ENCODE measurements around the gene NADSYN1.

- TF ChIP-seq, protein P1, sequence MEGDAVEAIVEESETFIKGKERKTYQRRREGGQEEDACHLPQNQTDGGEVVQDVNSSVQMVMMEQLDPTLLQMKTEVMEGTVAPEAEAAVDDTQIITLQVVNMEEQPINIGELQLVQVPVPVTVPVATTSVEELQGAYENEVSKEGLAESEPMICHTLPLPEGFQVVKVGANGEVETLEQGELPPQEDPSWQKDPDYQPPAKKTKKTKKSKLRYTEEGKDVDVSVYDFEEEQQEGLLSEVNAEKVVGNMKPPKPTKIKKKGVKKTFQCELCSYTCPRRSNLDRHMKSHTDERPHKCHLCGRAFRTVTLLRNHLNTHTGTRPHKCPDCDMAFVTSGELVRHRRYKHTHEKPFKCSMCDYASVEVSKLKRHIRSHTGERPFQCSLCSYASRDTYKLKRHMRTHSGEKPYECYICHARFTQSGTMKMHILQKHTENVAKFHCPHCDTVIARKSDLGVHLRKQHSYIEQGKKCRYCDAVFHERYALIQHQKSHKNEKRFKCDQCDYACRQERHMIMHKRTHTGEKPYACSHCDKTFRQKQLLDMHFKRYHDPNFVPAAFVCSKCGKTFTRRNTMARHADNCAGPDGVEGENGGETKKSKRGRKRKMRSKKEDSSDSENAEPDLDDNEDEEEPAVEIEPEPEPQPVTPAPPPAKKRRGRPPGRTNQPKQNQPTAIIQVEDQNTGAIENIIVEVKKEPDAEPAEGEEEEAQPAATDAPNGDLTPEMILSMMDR (conservative IDR thresholded peaks at IDR 0.05 in 1 of 2, IDR thresholded peaks at IDR 0.05 in 1 of 2; ENCODE audit: extremely low read depth in 1 of 2, insufficient read depth in 1 of 2, low read depth in 1 of 2, low read length in 2 of 2), result no peak
- no peak for TF ChIP-seq EZH2 (IDR thresholded peaks at IDR 0.05; ENCODE audit: borderline replicate concordance, low read length)
Measured at GRCh38 chr11:71474771-71475483, 21.9 kb downstream of the NADSYN1 start.

All from mammary epithelial cell (primary cell).